HCT116 (cell line): ENCODE data around the gene HDLBP.

Experiments
- EZH2 ChIP-seq: fragments of 200-600 bp; sonication (generic); IDR thresholded peaks from 2 replicates; pipeline ENCODE4 v1.6.1; 2017; ENCODE audit warnings: antibody characterized with exemption, mixed run types
- POLR2AphosphoS5 ChIP-seq: IDR thresholded peaks from 2 replicates; pipeline ENCODE4 v1.6.1; 2011; ENCODE audit warnings: mild to moderate bottlenecking, low read depth, low read length, moderate library complexity
- RAD21 ChIP-seq: IDR thresholded peaks from 2 replicates; pipeline ENCODE4 v1.6.1; 2012; ENCODE audit warnings: low read depth, mild to moderate bottlenecking
- SP1 ChIP-seq: IDR thresholded peaks from 2 replicates; pipeline ENCODE4 v1.6.1; 2012; ENCODE audit warnings: low read depth
- TF ChIP-seq, protein P1 (sequence below), 3 experiments: fragments of 200-600 bp in 1 of 3; sonication (generic) in 1 of 3; IDR thresholded peaks in 2 of 3; conservative IDR thresholded peaks in 1 of 3; 2 replicates each; pipeline ENCODE4 v1.5.1; 2012 to 2017; ENCODE audit warnings: low read depth in 2 of 3, low read length in 2 of 3, antibody characterized with exemption in 1 of 3, borderline replicate concordance in 1 of 3, control low read depth in 1 of 3, mild to moderate bottlenecking in 1 of 3, mixed read lengths in 1 of 3, mixed run types in 1 of 3, moderate library complexity in 1 of 3; ENCODE audit not compliant: insufficient read depth in 1 of 3
- TF ChIP-seq, protein P2 (sequence below): IDR thresholded peaks from 2 replicates; pipeline ENCODE4 v1.6.1; 2012; ENCODE audit warnings: low read depth
- TF ChIP-seq, protein P3 (sequence below): IDR thresholded peaks from 2 replicates; pipeline ENCODE4 v1.6.1; 2012

DNA sequence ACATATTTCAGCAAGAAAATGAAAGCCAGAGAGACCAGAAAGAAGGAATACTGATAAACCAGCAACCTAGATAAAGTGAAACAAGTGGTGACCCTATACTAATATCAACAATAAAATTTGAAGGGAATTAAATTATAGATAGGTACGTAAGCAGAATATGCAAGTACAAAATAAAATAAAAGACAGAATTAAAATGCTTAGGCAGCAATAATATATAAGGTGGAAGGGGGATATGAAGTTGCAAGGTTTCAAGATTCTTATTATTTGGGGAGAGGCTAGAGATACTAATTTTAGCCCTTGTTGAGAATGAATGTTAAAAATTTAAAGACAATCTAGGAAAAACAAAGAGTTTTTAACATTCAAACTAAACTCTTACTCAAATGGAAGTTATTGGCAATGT, 39.6 kb downstream of the HDLBP start:
- TF ChIP-seq RAD21, result no peak
- TF ChIP-seq POLR2AphosphoS5, result no peak
- TF ChIP-seq, protein P1, sequence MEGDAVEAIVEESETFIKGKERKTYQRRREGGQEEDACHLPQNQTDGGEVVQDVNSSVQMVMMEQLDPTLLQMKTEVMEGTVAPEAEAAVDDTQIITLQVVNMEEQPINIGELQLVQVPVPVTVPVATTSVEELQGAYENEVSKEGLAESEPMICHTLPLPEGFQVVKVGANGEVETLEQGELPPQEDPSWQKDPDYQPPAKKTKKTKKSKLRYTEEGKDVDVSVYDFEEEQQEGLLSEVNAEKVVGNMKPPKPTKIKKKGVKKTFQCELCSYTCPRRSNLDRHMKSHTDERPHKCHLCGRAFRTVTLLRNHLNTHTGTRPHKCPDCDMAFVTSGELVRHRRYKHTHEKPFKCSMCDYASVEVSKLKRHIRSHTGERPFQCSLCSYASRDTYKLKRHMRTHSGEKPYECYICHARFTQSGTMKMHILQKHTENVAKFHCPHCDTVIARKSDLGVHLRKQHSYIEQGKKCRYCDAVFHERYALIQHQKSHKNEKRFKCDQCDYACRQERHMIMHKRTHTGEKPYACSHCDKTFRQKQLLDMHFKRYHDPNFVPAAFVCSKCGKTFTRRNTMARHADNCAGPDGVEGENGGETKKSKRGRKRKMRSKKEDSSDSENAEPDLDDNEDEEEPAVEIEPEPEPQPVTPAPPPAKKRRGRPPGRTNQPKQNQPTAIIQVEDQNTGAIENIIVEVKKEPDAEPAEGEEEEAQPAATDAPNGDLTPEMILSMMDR (IDR thresholded peaks at IDR 0.05 in 2 of 3, conservative IDR thresholded peaks at IDR 0.05 in 1 of 3; ENCODE audit: borderline replicate concordance in 1 of 3, insufficient read depth in 1 of 3, low read depth in 2 of 3, low read length in 2 of 3), result no peak
- TF ChIP-seq, protein P2, sequence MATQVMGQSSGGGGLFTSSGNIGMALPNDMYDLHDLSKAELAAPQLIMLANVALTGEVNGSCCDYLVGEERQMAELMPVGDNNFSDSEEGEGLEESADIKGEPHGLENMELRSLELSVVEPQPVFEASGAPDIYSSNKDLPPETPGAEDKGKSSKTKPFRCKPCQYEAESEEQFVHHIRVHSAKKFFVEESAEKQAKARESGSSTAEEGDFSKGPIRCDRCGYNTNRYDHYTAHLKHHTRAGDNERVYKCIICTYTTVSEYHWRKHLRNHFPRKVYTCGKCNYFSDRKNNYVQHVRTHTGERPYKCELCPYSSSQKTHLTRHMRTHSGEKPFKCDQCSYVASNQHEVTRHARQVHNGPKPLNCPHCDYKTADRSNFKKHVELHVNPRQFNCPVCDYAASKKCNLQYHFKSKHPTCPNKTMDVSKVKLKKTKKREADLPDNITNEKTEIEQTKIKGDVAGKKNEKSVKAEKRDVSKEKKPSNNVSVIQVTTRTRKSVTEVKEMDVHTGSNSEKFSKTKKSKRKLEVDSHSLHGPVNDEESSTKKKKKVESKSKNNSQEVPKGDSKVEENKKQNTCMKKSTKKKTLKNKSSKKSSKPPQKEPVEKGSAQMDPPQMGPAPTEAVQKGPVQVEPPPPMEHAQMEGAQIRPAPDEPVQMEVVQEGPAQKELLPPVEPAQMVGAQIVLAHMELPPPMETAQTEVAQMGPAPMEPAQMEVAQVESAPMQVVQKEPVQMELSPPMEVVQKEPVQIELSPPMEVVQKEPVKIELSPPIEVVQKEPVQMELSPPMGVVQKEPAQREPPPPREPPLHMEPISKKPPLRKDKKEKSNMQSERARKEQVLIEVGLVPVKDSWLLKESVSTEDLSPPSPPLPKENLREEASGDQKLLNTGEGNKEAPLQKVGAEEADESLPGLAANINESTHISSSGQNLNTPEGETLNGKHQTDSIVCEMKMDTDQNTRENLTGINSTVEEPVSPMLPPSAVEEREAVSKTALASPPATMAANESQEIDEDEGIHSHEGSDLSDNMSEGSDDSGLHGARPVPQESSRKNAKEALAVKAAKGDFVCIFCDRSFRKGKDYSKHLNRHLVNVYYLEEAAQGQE, result no peak
- TF ChIP-seq, protein P3, sequence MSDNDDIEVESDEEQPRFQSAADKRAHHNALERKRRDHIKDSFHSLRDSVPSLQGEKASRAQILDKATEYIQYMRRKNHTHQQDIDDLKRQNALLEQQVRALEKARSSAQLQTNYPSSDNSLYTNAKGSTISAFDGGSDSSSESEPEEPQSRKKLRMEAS, result no peak
- no peak for TF ChIP-seq EZH2
- no peak for TF ChIP-seq SP1
